Hepatocyte (in vitro differentiated cells): ENCODE results near the gene GPC4. TPM values are rescaled to one million over a fixed set of nuclear protein-coding genes. Genes with fewer than 3 reads are reported as not detected.
A peak's percentile ranks its signal among the peaks of the same experiment; 100 is the strongest.

Source experiments
- DNase-seq: peaks from one replicate; pipeline ENCODE4 v3.0.0-alpha.2; 2016; ENCODE audit warnings: low spot score
- H2AFZ ChIP-seq: fragments of 200-600 bp; sonication (generic); 2 replicates; pipeline ENCODE4 v1.6.0; 2016; ENCODE audit warnings: antibody characterized with exemption, mild to moderate bottlenecking
- H3K27ac ChIP-seq: fragments of 200-600 bp; sonication (generic); 2 replicates; pipeline ENCODE4 v1.5.1; 2016; ENCODE audit warnings: mild to moderate bottlenecking
- H3K27me3 ChIP-seq: fragments of 200-600 bp; sonication (generic); 2 replicates; pipeline ENCODE4 v1.6.1; 2016
- H3K36me3 ChIP-seq: fragments of 200-600 bp; sonication (generic); replicated peaks from 2 replicates; pipeline ENCODE4 v1.5.1; 2016; ENCODE audit warnings: low read depth; ENCODE audit not compliant: insufficient read depth
- H3K4me1 ChIP-seq: fragments of 200-600 bp; sonication (generic); 2 replicates; pipeline ENCODE4 v1.5.1; 2016; ENCODE audit warnings: mild to moderate bottlenecking, moderate library complexity; ENCODE audit not compliant: insufficient read depth
- H3K4me2 ChIP-seq: fragments of 200-600 bp; sonication (generic); 2 replicates; pipeline ENCODE4 v1.6.0; 2016
- H3K4me3 ChIP-seq: fragments of 200-600 bp; sonication (generic); 2 replicates; pipeline ENCODE4 v1.5.1; 2016; ENCODE audit warnings: mild to moderate bottlenecking
- H3K79me2 ChIP-seq: fragments of 200-600 bp; sonication (generic); 2 replicates; pipeline ENCODE4 v1.6.0; 2017; ENCODE audit warnings: mild to moderate bottlenecking
- H3K9me2 ChIP-seq: fragments of 200-600 bp; sonication (generic); replicated peaks from 2 replicates; pipeline ENCODE4 v1.6.0; 2017; ENCODE audit warnings: mild to moderate bottlenecking; ENCODE audit not compliant: insufficient read depth
- H3K9me3 ChIP-seq: fragments of 200-600 bp; sonication (generic); 2 replicates; pipeline ENCODE4 v1.5.1; 2016; ENCODE audit warnings: low read depth, mild to moderate bottlenecking
- H4K20me1 ChIP-seq: fragments of 200-600 bp; sonication (generic); 2 replicates; pipeline ENCODE4 v1.6.0; 2016; ENCODE audit warnings: mild to moderate bottlenecking; ENCODE audit not compliant: insufficient read depth, poor library complexity, severe bottlenecking
- EZH2 ChIP-seq: fragments of 200-600 bp; sonication (generic); IDR thresholded peaks from 2 replicates; pipeline ENCODE4 v1.6.1; 2016; ENCODE audit warnings: antibody characterized with exemption, mild to moderate bottlenecking, borderline replicate concordance
- EZH2phosphoT487 ChIP-seq: fragments of 200-600 bp; sonication (generic); IDR thresholded peaks from one replicate; pipeline ENCODE4 v1.6.1; 2018; ENCODE audit warnings: antibody characterized with exemption, mild to moderate bottlenecking, low read depth, moderate library complexity; ENCODE audit not compliant: unreplicated experiment, severe bottlenecking
- WGBS: methylation state at CpG from one replicate; pipeline ENCODE4 v1.1.6; 2016; ENCODE audit warnings: low lambda C conversion rate; ENCODE audit errors: missing lambda C conversion rate; 5-methylcytosine and 5-hydroxymethylcytosine counted together
- polyA plus RNA-seq: library from polyadenylated mRNA; unstranded; fragments of >200 nt; fragmentation: Nextera tagmentation; extraction: Ambion mirVana; gene quantifications from 2 replicates; pipeline ENCODE4 v1.2.1, GENCODE V29; 2016
- total RNA-seq: library from RNA; depleted of rRNA; stranded (reverse); fragments of >200 nt; gene quantifications from 2 replicates; pipeline ENCODE4 v1.2.3, GENCODE V29; 2014
- TF ChIP-seq, protein P1 (sequence below): fragments of 200-600 bp; sonication (generic); IDR thresholded peaks from 2 replicates; pipeline ENCODE4 v1.5.1; 2016; ENCODE audit warnings: antibody characterized with exemption, mild to moderate bottlenecking; ENCODE audit not compliant: poor library complexity

Gene GPC4
- total and polyA plus RNA-seq, 2 experiments from 2014 or later = 11.8 to 16.0 TPM

DNA sequence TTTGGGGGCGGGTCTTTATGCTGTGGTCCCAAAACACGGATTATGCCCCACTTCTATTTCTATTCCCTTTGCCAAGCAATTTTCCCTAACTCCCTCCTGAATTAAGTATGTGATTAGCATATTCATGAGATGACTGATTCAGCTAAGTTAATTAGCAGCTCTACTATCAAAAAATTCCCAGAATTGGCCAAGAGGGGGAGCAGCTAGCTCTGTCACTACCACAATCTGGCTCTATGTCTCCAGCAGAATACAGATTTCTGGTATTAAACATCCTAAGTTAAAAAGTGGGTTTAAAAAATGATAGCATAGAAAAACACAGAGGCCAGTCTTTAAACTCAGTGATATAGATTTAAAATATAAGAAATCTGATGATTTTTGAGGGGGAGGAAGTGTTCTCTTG, 80.3 kb downstream of the GPC4 start:
- Histone ChIP-seq H3K79me2 (no peaks in the 10 kb centered on the region), H4K20me1 (no peaks in the 10 kb centered on the region), H3K4me2 (no peak overlapping the region), H3K36me3 (no peaks in the 10 kb centered on the region), H2AFZ (no peak overlapping the region), H3K27me3 (no peaks in the 10 kb centered on the region), H3K4me3 (no peak overlapping the region), H3K4me1 (no peaks in the 10 kb centered on the region), H3K9me3 (no peaks in the 10 kb centered on the region), H3K9me2 (no peaks in the 10 kb centered on the region), H3K27ac (no peak overlapping the region)
- DNase-seq = peak; percentile 31
- TF ChIP-seq EZH2phosphoT487 (no peak), EZH2 (no peak)
- TF ChIP-seq, protein P1, sequence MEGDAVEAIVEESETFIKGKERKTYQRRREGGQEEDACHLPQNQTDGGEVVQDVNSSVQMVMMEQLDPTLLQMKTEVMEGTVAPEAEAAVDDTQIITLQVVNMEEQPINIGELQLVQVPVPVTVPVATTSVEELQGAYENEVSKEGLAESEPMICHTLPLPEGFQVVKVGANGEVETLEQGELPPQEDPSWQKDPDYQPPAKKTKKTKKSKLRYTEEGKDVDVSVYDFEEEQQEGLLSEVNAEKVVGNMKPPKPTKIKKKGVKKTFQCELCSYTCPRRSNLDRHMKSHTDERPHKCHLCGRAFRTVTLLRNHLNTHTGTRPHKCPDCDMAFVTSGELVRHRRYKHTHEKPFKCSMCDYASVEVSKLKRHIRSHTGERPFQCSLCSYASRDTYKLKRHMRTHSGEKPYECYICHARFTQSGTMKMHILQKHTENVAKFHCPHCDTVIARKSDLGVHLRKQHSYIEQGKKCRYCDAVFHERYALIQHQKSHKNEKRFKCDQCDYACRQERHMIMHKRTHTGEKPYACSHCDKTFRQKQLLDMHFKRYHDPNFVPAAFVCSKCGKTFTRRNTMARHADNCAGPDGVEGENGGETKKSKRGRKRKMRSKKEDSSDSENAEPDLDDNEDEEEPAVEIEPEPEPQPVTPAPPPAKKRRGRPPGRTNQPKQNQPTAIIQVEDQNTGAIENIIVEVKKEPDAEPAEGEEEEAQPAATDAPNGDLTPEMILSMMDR = peak; percentile 46
- WGBS = 69% methylated on average over 2 of the region's 2 CpGs

DNA sequence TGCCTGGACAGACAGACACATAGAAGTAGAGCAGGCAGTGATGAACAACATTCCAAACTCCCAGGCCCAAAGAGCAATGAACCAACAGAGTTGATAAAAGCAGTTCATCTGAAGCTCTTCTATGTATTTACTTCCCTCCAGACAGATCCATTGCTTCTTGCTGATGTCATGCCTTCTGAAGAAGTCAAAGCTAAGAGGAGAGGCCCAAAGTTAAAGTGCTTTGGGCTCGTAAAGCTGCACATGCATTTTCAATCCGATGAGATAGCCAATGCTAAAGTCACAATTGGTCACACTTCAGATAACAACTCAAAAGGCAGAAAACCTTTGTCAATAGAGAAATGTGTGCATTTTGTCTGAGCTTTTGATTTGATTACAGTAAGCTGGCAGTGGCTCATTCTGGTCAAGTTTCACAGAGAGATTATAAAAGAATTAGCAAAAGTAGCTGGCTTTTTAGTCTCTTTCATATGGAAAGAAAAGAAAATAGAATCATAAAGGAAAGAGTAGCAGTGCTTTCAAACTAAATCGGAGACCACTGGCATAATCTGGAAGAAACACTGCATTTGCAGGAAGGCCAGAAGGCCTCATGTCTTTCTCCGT, 82.0 kb downstream of the GPC4 start:
- TF ChIP-seq EZH2 (no peak), EZH2phosphoT487 (no peak)
- TF ChIP-seq, protein P1 = no peak
- H4K20me1 ChIP-seq = no peaks in the 10 kb centered on the region
- H3K79me2 ChIP-seq = no peaks in the 10 kb centered on the region
- no peaks in the 10 kb centered on the region for H3K27me3 ChIP-seq
- H3K36me3 ChIP-seq = no peaks in the 10 kb centered on the region
- H2AFZ ChIP-seq = no peak overlapping the region
- no peak overlapping the region for H3K4me2 ChIP-seq
- H3K4me1 ChIP-seq = no peaks in the 10 kb centered on the region
- 50% methylated on average over 4 of the region's 4 CpGs for WGBS
- DNase-seq = no peak
- no peaks in the 10 kb centered on the region for H3K9me3 ChIP-seq
- H3K9me2 ChIP-seq = no peaks in the 10 kb centered on the region
- H3K4me3 ChIP-seq = no peak overlapping the region
- no peak overlapping the region for H3K27ac ChIP-seq

DNA sequence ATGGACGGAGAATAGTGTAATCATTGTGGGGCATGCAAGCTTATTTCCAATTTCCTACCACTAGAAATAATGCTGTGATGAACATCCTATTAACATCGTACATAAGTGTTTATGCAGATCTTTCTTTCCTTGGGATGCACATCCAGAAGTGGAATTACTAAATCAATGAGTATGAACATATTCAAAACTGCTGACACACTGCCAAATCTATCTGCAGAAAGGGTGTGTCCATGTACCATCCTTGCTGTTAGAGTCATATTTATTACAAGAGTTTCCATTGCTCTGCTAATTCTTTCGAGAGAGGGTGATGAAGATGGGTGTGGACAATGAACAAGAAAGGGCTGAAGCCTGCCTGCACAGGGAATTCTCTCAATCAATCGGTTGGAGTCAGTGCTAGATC, 82.6 kb downstream of the GPC4 start:
- H3K79me2 ChIP-seq = no peaks in the 10 kb centered on the region
- no peaks in the 10 kb centered on the region for H3K4me1 ChIP-seq
- no peak overlapping the region for H3K4me3 ChIP-seq
- no peaks in the 10 kb centered on the region for H3K36me3 ChIP-seq
- H3K9me2 ChIP-seq = no peaks in the 10 kb centered on the region
- H3K9me3 ChIP-seq = no peaks in the 10 kb centered on the region
- no peaks in the 10 kb centered on the region for H3K27me3 ChIP-seq
- TF ChIP-seq EZH2phosphoT487 = no peak
- TF ChIP-seq EZH2 = no peak
- TF ChIP-seq, protein P1 = no peak
- no peak for DNase-seq
- H4K20me1 ChIP-seq = no peaks in the 10 kb centered on the region
- H3K27ac ChIP-seq = no peak overlapping the region
- H2AFZ ChIP-seq = no peak overlapping the region
- no peak overlapping the region for H3K4me2 ChIP-seq
- WGBS = 68% methylated on average over 4 of the region's 4 CpGs

- Histone ChIP-seq H3K36me3 (no peaks in the 10 kb centered on the region), H3K27ac (no peak overlapping the region), H3K4me1 (no peaks in the 10 kb centered on the region), H3K4me2 (no peak overlapping the region), H3K4me3 (no peak overlapping the region), H3K79me2 (no peaks in the 10 kb centered on the region), H3K27me3 (no peaks in the 10 kb centered on the region), H4K20me1 (no peaks in the 10 kb centered on the region), H3K9me2 (no peaks in the 10 kb centered on the region), H3K9me3 (no peaks in the 10 kb centered on the region), H2AFZ (no peak overlapping the region)
- DNase-seq = no peak
- WGBS = 65% methylated on average over 4 of the region's 4 CpGs
- TF ChIP-seq EZH2 (no peak), EZH2phosphoT487 (no peak)
- TF ChIP-seq, protein P1 = no peak
These were observed 84.3 kb downstream of the GPC4 start for GRCh38 chrX:133330956-133331355.
